Nephron (organoid): Measurements from ENCODE around the gene SLC6A7.

Source experiments
- H3K27ac Mint-ChIP-seq, 3 experiments: 2 replicates each; pipeline ENCODE4 v1.8.0; 2020; ENCODE audit warnings: mixed read lengths in 3 of 3, mild to moderate bottlenecking in 2 of 3, moderate library complexity in 1 of 3
- H3K27me3 Mint-ChIP-seq: 2 replicates; pipeline ENCODE4 v1.8.0; 2021; ENCODE audit warnings: low read depth, mild to moderate bottlenecking, moderate library complexity, mixed read lengths
- H3K36me3 Mint-ChIP-seq: 2 replicates; pipeline ENCODE4 v1.8.0; 2020; ENCODE audit warnings: low read depth, mixed read lengths
- H3K4me1 Mint-ChIP-seq: 2 replicates; pipeline ENCODE4 v1.8.0; 2020; ENCODE audit warnings: mixed read lengths
- H3K4me3 Mint-ChIP-seq, 3 experiments: 2 replicates each; pipeline ENCODE4 v1.8.0; 2020; ENCODE audit warnings: mild to moderate bottlenecking in 3 of 3, mixed read lengths in 3 of 3, moderate library complexity in 2 of 3
- H3K9me3 Mint-ChIP-seq: 2 replicates; pipeline ENCODE4 v1.8.0; 2020; ENCODE audit warnings: mixed read lengths
- TF ChIP-seq, protein P1 (sequence below), 3 experiments: fragments of 200-600 bp; sonication (generic); IDR thresholded peaks; one replicate each; pipeline ENCODE4 v1.5.0; 2021; ENCODE audit warnings: antibody characterized with exemption in 3 of 3; ENCODE audit not compliant: unreplicated experiment in 3 of 3

SLC6A7 gene

DNA sequence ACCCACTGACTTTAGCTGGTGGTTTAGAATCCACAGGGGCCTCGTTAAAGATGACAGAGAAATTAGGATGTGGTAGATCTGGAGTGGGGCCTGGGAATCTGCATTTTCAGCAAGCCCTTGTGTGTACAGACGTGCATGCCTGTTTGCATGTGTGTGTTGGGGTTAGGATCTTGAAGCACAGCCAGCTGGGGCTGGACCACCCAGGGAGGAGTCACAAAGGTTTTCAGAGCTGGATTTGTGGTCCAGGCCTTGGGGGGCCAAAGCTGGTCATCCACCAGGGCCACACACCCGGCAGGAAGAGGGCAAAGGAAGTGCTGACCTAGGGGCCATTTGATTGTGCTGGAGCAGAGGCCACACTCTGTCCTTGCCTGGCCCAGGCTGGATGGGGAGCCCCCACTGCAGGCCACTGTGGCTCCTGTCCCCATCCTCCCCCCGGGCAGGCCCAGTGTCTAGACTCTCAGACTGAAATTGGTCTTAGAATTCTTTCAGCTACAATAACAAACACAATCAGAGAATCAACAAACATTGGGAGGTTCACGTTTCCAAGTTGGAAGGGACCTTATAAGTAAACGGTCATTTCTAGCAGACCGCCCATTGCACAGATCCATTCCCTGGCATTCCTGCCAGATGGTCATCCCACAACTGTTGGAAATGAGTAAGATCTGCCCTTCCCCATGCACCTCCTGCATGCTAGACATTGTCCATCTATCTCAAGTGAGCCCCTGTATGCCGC is 13.0 kb upstream of the SLC6A7 start:
- H3K36me3 Mint-ChIP-seq: no peaks in the 10 kb centered on the region
- no peak overlapping the region for H3K4me3 Mint-ChIP-seq
- H3K27me3 Mint-ChIP-seq: peaks cover 11% of the 10 kb centered on the region
- H3K4me1 Mint-ChIP-seq: peaks cover 34% of the 10 kb centered on the region
- peak overlapping the region in 2 of 3 experiments; percentile 8 to 44 for H3K27ac Mint-ChIP-seq
- TF ChIP-seq, protein P1, sequence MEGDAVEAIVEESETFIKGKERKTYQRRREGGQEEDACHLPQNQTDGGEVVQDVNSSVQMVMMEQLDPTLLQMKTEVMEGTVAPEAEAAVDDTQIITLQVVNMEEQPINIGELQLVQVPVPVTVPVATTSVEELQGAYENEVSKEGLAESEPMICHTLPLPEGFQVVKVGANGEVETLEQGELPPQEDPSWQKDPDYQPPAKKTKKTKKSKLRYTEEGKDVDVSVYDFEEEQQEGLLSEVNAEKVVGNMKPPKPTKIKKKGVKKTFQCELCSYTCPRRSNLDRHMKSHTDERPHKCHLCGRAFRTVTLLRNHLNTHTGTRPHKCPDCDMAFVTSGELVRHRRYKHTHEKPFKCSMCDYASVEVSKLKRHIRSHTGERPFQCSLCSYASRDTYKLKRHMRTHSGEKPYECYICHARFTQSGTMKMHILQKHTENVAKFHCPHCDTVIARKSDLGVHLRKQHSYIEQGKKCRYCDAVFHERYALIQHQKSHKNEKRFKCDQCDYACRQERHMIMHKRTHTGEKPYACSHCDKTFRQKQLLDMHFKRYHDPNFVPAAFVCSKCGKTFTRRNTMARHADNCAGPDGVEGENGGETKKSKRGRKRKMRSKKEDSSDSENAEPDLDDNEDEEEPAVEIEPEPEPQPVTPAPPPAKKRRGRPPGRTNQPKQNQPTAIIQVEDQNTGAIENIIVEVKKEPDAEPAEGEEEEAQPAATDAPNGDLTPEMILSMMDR (IDR thresholded peaks at IDR 0.05; ENCODE audit: unreplicated experiment in 3 of 3): no peak
- no peaks in the 10 kb centered on the region for H3K9me3 Mint-ChIP-seq

DNA sequence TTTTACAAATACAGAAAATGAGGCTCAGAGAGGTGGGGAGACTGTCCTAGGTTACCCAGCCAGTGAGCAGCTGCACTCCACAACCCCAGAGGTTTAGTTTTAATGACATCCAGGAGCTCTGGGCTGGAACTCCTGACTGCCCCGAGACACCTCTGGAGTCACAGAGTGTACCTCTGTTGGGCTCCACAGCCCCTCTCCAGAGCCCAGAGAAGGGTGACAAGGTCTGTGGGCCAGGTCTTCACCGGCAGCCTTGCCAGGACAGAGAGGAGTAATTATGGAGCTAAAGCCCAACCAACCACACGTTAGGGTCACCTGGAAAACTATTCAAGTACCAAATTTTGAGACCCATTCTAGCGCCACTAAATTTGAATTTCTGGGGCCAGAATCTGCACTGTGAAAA is 12.1 kb upstream of the SLC6A7 start:
- H3K27me3 Mint-ChIP-seq: peaks cover 11% of the 10 kb centered on the region

DNA sequence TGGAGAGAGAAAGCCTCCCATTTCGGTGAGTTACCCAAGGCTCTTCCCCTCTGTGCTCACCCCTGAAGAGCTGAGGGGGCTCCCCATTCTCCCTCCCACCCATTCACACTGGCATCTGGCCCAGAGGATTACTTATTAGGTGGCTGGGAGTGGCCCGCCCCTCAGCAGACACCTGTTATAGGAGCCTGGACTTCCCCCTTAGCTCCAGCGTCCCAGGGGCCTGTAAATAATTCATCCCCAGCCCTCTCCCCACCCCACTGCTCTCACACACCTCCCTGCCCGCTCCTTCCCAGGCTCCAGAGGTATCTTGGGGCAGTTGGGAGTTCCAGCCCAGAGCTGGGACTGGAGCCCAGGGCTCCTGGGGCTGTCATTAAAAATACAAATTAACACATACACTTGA is 11.6 kb upstream of the SLC6A7 start:
- Mint-ChIP-seq H3K9me3 (no peaks in the 10 kb centered on the region), H3K27me3 (peaks cover 9% of the 10 kb centered on the region), H3K36me3 (no peaks in the 10 kb centered on the region), H3K4me3 (no peak overlapping the region), H3K4me1 (peaks cover 35% of the 10 kb centered on the region), H3K27ac (peak overlapping the region; percentile 8 to 55 (median 32))
- TF ChIP-seq, protein P1 (IDR thresholded peaks at IDR 0.05; ENCODE audit: unreplicated experiment in 3 of 3): no peak

More for the DNA sequence above, 12.1 kb upstream of the SLC6A7 start:
- Mint-ChIP-seq H3K36me3 (no peaks in the 10 kb centered on the region), H3K4me3 (no peak overlapping the region), H3K27ac (peak overlapping the region; percentile 8 to 55 (median 32)), H3K9me3 (no peaks in the 10 kb centered on the region), H3K4me1 (peaks cover 38% of the 10 kb centered on the region)
- TF ChIP-seq, protein P1 (IDR thresholded peaks at IDR 0.05; ENCODE audit: unreplicated experiment in 3 of 3): no peak

DNA sequence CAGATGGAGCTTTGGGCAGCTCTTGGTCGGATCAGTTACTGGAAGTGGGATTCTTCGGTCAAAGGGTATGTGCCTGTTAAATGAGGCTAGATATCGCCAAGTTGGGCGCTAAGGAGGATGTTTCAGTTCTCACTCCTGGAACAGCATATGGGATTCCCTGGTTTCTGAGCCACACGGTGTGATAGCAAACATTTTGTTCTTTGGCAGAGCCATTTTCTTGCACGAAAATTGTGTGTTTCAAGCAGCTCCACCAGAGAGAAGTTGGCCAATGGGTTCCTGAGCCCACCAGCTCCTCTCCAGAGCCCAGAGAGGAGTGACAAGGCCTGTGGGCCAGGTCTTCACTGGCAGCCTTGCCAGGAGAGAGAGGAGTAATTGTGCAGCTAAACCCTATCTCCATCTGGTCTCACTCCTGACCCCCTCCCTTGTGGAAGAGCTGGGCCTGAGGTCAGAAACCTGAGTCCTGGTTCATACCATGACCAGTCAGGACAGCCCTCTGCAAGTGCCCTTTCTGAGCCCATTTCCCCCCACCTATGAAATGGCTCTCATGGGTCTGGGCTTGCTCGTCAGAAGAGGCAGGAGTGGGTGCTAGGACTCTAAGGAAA is 10.7 kb upstream of the SLC6A7 start:
- Mint-ChIP-seq H3K9me3 (no peaks in the 10 kb centered on the region), H3K36me3 (no peaks in the 10 kb centered on the region), H3K4me1 (peaks cover 26% of the 10 kb centered on the region), H3K4me3 (no peak overlapping the region), H3K27me3 (peaks cover 6% of the 10 kb centered on the region), H3K27ac (peak overlapping the region; percentile 8 to 55 (median 32))
- TF ChIP-seq, protein P1 (IDR thresholded peaks at IDR 0.05; ENCODE audit: unreplicated experiment in 3 of 3): no peak

DNA sequence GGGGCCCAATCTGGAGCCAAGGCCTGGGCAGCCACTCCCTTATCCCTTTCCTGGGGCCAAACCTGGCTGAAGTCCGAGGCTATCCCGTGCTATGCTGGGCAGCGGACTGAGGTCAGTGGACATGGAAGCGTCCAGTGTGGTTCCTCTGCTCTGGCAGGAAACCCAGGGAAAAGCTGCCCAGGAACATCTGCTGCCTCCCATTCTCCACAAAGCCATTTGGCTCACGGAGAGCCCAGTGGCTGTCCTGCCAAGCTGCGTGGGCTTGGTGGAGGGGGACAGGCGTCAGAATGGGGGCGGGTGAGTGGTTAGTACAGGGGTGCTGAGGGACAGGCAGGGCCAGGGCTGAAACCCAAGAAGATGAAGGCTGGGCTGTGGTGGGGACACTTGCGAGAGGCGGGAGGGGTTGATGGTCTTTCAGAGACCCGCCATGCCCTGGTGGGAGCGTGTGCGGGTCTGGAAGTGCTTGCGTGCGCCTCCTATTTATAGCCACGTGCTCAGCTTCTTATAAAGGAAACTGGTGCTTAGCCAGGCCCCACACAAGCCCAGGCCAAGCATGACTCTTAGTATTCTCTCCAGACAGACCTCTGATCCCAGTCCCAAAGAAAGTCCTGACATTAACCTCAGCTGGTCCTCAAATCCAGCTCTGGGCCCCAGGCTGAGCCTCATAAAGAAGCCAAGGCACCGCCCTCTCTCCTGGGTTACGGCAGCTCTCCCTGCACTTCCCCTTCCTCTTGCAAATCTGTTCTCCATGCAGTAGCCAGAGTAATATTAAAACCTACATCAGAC is 9.4 kb upstream of the SLC6A7 start:
- Mint-ChIP-seq H3K4me3 (no peak overlapping the region), H3K27me3 (peaks cover 6% of the 10 kb centered on the region), H3K27ac (peak overlapping the region; percentile 45 to 92 (median 88)), H3K9me3 (no peaks in the 10 kb centered on the region), H3K36me3 (no peaks in the 10 kb centered on the region), H3K4me1 (peaks cover 24% of the 10 kb centered on the region)
- TF ChIP-seq, protein P1 (IDR thresholded peaks at IDR 0.05; ENCODE audit: unreplicated experiment in 3 of 3): no peak
